Erythroblast (primary cell): ENCODE results near the gene KIF5A.

Experiments
- GATA1 ChIP-seq: IDR thresholded peaks from 2 replicates; pipeline ENCODE4 v1.6.1; 2011; ENCODE audit warnings: low read depth, mild to moderate bottlenecking, control low read depth, low read length, moderate library complexity
- POLR2A ChIP-seq: IDR thresholded peaks from 2 replicates; pipeline ENCODE4 v1.6.1; 2011; ENCODE audit warnings: mild to moderate bottlenecking, low read length

- TF ChIP-seq POLR2A: no peak
- TF ChIP-seq GATA1: no peak
Observed at GRCh38 chr12:57579011-57579410, 29.2 kb downstream of the KIF5A start.
